G401 (cell line): ENCODE results near the gene AGFG2. TPM values are rescaled to one million over a fixed set of nuclear protein-coding genes. Genes with fewer than 3 reads are reported as not detected.
A peak's percentile ranks its signal among the peaks of the same experiment; 100 is the strongest.

Source experiments
- DNase-seq: peaks from one replicate; pipeline ENCODE4 v3.0.0-alpha.2; 2015; ENCODE audit warnings: low spot score
- in situ Hi-C: cut with HindIII; loops from 2 replicates; pipeline ENCODE4 v1.10.0; 2016; ENCODE audit warnings: low sequenced_read_pairs, mixed read lengths
- total RNA-seq: library from RNA; depleted of rRNA; stranded (reverse); fragments of >200 nt; shearing (Covaris generic); gene quantifications from 2 replicates; pipeline ENCODE4 v1.2.3, GENCODE V29; 2014

Gene AGFG2
- total RNA-seq, 1 experiment from 2014 or later = 42.3 TPM

DNA sequence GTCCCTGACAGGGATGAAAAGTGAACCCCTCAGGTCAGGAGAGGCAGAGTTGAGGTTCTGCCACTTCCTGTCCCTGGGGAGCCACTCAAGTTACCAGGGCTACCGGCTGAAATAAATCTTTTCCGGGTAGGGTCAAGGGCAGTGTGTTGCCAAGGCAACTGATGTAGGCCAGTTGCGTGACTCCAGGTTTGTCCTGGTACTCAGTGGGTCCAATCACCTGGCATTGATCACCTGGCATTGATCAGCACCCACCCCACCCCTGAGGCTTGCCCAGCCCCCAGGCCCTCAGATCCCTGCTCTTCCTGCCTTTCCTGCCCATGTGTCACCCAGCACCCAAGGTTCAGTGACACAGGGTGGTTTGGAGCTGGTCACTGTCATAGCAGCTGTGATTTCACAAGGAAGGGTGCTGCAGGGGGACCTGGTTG lies 28.8 kb downstream of the AGFG2 start:
- DNase-seq = no peak
- in situ Hi-C loops = no loop called here

DNA sequence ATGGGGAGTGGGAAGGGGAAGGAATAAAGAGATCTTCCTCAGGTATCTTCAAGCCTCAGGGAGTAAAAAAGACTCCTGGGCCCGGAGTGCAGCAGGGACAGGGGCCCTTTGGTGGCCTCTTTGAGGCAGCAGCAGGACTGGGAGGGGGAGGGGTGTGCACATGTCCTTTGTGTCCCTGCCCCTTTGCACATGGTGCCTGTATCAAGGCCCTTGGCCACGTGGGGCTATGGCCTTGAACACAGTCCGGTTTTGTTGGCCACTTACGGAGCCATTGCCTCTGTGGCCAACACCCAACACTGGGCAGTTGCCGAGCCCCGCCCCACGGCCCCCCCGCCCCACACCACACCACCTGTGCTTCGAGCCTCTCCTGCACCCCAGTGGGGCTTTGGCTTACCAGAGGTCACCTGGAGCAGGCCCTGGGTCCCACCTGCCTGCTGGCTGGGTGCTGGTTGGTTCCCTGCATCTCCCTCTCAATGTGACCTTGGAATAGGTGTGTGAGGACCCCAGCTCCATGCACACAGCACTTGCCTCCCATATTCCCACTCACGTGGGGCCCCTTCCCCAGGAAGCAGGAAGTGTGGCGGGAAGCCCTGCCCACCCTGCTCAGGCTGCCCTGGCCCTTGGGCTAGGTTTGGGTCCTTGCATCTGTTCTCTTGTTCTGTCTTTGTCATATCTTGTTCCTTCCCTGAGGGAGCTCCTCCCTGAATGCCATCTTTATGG lies 29.3 kb downstream of the AGFG2 start:
- in situ Hi-C loops = no loop called here
- DNase-seq = peak; percentile 22

DNA sequence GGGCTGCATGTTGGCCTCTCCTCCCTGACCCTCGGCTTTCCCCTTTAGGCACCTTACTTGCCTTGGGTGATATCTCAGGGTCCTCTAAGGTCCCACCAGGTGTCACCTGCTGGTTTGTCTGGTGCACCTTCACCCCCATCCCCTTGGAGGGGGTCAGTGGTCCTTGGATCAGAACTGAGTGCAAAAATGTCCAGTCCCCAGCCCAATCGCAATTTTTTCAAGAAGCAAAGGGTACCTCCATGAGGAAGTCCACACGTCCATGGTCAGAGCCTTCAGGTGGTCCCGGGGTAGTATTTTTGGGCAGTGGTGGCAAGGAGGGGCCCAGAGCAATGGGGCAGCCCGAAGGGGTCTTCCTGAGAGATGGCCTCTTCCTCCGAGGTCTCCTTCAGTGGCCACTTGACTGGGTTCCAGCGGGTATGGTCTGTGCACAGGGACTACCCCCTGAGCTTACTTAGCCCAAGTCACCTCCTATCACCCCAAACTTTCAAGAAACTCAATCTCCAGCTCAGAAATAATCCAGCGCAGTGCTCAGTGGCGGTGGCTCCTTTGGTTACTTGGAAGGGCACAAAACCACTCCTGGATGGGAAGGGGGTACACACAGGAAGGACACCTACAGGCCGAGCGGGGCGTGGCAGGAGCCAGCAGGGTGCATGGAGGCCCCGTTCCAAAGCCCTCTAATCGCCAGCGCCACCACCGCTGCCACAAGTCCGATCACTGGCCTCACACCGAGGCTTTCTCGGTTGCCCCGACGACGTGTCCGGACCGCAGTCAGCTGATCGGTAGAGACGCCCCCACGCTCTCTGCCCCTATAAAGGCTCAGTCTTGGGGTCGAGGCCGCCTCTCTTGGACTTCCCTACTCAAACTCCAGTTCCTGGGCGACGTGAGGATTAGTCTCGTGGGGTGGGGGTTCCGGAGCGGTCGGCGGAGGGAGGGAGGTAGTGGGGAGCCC lies 30.2 kb downstream of the AGFG2 start:
- in situ Hi-C loops = no loop called here
- peak; percentile 67 for DNase-seq

DNA sequence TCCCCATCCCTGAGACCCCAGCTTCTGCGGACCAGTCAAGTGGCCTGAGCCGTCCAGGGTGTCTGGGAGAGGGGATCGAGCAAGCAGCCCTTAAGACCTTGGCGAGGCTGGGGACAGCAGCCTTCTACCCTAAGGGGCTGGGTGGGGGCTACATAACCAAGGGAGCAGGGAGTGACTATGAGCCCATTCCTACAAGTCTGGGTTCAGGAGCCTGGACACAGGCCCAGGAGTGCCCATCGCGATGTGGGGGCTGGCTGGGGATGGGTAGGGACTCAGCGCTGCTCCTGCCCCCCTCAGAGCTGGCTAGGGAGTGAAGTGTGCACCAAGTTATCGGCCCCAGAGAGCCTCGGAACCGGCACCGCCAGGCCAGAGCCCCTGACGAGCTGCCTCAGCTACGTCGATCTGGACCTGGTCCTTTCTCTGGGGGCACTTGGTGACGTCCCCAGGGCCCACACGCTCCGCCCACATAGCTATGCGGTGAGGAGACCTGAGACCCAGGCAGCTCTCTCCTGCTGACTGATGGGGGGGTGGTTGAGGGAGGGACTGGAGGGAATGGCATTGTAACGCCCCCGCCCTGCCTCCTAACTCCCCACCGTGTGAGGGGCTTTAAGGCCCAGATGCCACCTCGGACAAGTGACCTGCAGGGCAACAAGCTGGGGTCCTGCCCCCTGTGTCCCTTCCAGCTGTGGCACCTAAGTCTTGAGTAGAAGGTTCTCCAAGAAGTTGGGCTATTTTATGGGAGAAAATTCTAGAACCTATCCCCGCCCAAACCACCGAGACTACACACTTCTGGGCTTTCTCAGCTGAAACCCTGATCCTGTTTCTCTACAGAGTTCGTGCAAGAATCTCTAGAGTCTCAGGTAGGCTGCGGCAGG lies 32.2 kb downstream of the AGFG2 start:
- in situ Hi-C loops = no loop called here
- DNase-seq = peak; percentile 50

DNA sequence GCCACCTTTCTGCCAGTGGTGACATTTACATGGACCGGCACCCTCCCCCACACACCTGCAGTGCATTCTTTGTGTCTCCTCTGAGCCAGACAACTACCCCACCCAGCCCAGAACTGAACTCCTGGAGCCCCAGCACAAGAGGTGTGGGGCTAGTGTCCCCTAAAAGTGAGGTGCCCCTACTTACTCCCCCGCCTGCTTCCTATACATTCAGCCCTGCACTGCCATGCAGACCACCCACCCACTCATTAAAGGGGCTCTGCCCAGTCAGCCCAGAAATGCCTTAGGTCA lies 32.8 kb downstream of the AGFG2 start:
- DNase-seq = no peak
- in situ Hi-C loops = no loop called here

DNA sequence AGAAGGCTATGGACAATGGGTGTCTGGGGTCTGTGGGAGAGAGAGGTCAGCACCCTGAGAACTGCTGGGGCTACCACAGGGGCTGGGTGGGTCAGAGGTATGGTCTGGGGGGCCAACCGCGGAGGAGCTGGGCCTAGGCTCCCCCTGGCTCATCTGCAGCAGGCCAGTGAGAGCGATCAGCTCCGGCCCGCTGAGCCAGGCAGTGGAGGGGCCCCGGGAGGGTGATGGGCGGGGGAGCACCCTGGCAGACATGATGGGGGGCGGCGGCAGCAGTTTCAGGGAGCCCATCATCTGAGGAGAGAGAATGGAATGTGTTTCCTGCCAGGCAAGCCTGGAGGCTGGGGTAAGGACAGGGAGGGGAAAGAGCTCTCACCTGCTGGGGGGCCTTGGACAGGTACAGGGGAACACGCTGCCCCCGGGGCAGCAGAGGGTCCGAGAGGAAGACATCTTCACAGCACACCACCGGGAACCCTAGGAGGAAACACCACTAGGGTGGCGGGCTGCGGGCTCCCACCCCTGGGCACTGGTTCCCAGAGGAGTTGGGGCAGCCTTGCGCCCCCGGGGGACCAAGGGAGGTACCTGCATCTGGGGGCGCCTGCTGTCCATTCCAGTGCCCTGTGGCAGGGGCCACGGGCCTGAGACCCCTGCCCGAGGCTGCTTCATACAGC lies 33.4 kb downstream of the AGFG2 start:
- in situ Hi-C loops = no loop called here
- no peak for DNase-seq

DNA sequence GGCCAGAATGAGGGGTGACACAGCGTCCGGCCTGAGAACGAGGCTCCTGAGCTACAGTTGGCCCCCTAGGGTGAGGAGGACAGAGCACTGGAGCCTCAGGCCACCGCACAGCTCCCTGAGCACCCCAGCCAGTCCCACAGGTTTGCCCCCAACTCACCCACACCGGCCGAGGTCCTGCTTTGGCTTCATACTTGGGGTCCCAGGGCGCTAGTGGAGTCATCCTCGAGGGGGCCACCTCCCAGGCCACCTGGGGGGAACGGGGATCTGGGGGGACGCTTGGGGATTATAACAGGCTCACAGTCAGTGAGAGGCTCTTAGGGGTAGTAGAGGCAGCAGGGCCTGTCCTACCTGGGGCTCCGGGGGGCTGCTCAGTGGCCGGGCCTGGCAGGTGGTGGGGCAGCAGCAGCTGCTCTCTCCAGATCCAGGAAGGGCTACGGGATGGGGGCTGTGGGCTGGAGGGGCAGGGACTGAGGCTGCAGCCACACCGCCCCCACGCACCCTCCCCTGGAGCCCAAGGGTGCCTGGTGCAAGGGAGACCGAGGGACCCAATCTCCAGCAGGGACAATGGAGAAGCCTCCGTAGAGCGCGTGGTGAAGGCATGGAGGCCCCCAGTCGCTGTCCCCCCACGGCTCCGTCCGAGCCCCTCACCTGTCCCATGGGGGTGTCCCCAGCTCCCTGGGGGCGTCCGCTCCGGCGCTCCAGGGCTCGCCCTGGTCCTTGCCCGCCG lies 34.1 kb downstream of the AGFG2 start:
- no peak for DNase-seq
- in situ Hi-C loops = no loop called here

DNA sequence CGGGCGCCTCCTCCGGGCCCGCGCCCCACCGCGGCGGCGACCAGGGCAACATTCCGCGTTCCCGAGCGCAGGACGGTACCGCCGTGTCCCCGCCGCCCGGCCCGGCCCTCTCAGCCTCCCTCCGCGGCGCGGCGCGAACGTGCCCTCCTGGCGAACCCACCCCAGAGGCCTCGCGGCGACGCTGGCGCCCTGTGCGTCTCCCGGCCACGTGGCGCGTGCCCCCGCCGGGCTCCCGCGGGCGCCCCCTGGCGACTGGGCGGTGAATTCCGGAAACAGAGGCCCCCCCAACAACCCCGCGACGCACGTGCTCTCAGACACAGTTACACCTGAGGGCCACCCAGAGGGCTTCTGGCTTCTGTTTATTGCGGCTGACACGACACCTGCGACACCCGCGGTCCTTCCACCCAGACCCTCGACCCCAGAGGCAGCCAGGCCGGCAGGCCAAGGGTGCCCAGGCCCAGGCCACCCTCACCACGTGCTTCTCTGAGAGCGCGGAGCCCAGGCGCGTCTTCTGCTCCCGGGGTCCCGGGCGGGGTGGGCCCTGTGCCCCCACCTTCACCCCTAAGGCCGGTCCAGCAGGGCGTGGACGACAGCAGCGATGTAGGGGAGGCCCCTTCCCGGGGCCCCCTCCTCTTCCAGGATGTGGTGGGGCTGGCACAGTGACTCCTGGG lies 34.8 kb downstream of the AGFG2 start, which contains the start of gene SAP25:
TSS of gene SAP25 (minus strand) at position 210 of the 671 bp plus-strand sequence. CDS start at position 52, 158 bp downstream.
- DNase-seq = no peak
- in situ Hi-C loops = no loop called here

DNA sequence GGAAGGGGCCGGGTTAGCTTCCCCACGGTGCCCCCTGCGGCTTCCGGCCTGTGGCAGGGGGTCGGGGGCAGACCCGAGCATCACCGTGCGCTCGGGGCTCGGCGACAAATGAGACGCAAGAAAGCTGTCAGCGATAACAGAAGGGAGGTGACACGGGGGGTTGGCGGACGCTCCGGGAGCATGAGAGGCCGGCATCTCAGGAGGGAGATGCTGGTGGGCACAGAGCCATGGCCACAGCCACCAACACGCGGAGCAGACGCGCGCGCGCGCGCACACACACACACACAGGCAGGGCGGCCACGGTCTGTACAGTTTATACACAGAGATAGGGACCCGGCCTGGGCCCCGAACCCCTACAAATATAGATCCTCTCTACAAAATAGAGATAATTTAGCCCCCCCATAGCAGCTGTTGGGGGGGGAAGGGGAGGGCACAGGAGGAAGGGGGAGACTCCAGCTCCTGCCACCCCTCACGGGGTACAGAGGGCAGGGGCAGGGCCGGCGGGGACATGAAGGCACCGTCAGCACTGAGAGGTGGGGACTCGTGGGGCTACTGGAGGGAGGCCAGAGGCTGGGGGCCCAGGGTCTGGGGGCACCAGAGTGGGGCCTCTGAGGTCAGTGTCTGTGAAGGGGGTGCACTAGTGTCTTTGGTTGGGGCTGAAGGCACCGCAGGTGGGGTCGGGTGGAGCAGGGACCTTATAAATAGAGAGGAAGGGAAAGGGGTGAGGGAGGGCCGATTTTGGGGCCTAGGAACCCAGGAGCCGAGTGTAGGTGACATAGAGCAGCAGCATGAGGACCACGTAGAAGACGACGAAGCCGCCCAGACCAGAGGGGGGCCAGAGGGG lies 35.6 kb downstream of the AGFG2 start:
- in situ Hi-C loops = no loop called here
- DNase-seq = no peak

DNA sequence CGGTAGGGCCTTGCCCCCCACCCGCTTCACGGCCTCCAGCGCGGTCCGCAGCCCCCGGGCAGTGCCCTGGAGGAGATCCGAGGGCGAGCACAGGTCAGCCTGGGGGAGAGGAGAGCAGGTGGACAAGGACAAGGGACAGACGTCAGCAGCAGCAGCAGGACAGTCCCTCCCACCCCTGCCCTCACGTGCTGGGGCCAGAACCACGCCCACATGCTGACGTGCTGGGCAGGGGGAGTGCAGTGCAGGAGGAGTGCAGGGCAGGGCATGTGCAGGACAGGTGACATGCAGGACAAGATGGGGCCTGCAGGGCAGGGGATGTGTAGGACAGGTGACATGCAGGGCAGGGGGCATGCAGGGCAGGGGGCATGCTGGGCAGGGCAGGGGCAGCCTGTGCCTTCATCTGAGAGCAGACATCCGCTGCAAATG lies 36.2 kb downstream of the AGFG2 start:
- no peak for DNase-seq
- in situ Hi-C loops = no loop called here

DNA sequence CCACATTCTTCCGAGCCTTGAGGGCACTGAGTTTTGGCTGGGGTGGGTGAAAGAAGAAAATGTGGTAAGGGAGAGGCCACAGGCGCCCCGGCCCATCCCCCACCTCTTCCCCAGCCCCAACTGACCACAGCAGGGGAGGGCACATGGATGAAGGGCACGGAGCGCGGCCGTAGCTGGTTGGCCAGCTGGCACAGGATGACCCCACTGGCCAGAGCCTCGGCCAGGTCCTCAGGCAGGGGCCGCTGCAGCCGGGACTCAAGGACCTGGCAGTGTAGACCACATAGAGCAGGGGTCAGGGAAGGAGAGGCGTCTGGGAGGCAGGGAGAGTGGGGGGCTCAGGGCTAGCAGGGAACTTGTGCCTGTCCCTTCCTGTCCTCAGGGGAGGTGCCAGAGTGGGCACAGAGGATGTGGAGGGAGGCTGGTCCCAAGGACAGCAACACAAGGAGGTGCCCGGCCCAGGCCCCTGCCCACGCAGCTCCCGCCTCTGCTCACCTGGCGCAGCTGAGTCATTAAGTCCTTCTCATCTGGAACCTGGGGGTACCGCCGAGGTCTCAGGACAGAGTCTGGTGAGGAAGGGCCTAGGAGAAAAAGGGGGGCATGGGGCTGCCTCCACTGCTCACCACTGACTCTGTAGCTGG lies 36.9 kb downstream of the AGFG2 start:
- DNase-seq = no peak
- in situ Hi-C loops = no loop called here

DNA sequence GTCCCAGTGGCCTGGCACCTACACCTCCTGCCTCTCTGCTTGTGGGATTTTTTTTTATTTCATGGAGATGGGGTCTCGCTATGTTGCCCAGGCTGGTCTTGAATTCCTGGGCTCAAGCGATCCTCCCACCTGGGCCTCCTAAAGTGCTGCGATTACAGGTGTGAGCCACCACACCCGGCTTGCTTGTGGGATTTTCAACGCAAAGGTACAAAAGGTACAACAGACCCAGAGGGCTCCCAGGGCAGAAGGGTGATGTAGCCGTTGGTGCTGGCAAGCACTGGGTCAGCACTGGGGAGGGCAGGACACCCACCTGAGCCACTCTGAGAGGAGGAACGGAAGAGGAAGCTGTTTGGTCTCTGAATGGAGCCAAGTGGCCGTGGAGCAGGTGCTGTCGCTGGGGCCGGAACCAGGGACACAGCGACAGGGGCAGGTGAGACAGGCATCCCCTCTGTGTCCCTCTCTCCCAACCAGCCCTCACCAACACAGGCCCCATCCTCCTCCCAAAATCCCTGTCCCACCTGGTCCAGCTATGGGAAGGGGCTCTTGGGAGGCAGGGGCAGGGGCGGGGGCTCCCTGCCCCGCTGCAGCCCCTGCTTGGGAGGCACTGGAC lies 37.5 kb downstream of the AGFG2 start:
- in situ Hi-C loops = no loop called here
- no peak for DNase-seq

DNA sequence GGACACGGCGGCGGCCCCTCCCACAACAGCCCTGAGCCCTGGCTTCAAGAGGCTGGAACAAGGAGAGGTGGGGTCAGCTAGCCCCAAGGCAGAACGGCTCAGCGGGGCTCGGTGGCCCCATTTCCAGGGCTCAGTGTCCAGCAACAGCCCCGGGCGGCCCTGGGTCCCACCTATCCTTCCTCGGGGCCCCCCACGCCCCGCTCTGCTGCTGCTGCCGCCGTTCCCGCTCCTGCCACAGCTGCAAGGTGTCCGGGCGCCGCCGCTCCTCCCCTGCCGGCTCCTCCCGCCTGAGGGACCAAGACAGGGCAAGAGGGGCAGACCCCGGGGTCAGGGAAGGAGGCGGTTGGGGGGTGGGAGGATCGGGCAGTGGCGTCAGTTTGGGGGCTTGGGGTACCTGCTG lies 38.1 kb downstream of the AGFG2 start:
- DNase-seq = no peak
- in situ Hi-C loops = no loop called here

DNA sequence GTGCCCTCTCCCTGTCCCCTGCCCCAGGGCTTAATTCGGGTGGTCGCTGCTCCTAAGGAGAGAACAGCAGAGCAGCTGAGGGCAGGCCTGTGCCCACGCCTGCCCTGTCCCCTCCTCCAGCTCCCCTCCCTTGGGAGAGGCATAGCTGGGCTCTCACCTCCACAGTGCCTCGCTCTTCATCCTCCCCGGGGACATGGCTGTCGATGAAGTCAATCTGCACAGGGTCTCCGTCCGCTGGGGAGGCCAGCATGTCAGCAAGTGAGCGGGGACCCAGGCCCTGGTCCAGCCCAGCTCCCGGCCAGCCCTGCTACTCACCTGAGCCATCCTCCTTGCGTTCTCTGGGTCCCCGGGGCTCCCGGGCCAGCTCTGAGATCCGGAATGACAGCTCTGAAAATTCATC lies 38.5 kb downstream of the AGFG2 start:
- no peak for DNase-seq
- in situ Hi-C loops = no loop called here

DNA sequence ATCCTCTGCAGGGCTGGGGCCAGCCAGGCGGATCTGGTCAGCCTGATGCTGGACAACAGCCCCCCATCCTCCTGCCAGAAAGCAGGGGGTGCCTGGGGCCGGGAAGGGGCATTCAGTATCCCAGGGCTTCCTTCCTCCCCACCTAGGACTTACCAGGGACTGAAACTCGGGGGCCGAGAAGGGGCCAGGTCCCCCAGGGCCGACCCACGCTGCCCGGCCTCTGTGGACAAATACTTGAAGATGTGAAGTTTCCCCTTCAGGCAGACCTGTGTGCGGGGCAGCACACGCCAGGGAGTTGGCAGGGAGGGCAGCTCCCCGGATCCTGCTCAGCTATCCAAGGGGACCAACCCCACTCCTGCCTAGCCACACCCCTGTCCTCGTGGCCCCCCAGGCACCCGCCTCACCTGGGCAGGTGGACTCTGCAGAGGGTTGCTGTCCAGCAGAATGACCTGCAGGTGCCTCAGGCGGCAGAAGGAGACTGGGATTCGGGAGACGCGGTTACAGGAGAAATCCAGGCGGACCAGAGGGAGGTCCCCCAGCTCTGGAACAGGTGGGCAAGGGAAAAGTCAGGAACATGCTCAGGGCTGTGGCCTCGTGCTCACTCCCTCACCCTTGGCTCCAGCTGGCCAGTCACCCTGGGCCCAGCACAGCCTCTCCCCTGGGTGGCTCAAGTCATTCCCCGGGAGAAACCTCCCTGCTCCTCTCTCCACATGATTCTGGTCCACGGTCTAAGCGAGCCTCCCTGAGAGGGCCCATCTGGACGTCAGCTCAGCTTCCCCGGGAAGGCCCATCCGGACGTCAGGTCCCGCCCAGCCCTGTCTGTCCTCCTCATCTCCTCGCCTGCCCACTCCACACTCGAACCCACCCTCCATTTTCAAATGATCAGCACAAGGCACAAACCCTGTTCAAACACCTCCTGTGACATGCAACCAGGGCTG lies 39.5 kb downstream of the AGFG2 start:
- no peak for DNase-seq
- in situ Hi-C loops = no loop called here
